Muscle layer of duodenum (tissue), 2 donors: Measurements from ENCODE around the gene FBH1.
"Not testable (repeated sequence)": the region's sequence is repeated elsewhere in the genome, so short reads cannot be mapped to it uniquely, and the experiment has no call there.

Experiments used
- H3K27ac ChIP-seq: one replicate; pipeline ENCODE4 v1.7.0; 2013; ENCODE audit warnings: mild to moderate bottlenecking, low read length
- H3K27me3 ChIP-seq: one replicate; pipeline ENCODE4 v1.7.0; 2013; ENCODE audit warnings: low read depth, mild to moderate bottlenecking, control low read depth, low read length
- H3K36me3 ChIP-seq, 2 donors: one replicate each; pipeline ENCODE4 v1.7.0; 2013; ENCODE audit warnings: low read length in 2 of 2, control low read depth in 1 of 2, mild to moderate bottlenecking in 1 of 2; ENCODE audit not compliant: insufficient read depth in 2 of 2, control insufficient read depth in 1 of 2
- H3K4me1 ChIP-seq, 2 donors: one replicate each; pipeline ENCODE4 v1.7.0; 2013; ENCODE audit warnings: low read length in 2 of 2, mild to moderate bottlenecking in 2 of 2, control low read depth in 1 of 2, moderate library complexity in 1 of 2; ENCODE audit not compliant: insufficient read depth in 2 of 2, control insufficient read depth in 1 of 2
- H3K4me3 ChIP-seq, 2 donors: one replicate each; pipeline ENCODE4 v1.7.0; 2013; ENCODE audit warnings: low read length in 2 of 2, low read depth in 1 of 2, mild to moderate bottlenecking in 1 of 2
- H3K9me3 ChIP-seq, 2 donors: one replicate each; pipeline ENCODE4 v1.7.0; 2013; ENCODE audit warnings: low read length in 2 of 2, control low read depth in 1 of 2, mild to moderate bottlenecking in 1 of 2; ENCODE audit not compliant: control insufficient read depth in 1 of 2
- donor health status: healthy.

FBH1 gene

DNA sequence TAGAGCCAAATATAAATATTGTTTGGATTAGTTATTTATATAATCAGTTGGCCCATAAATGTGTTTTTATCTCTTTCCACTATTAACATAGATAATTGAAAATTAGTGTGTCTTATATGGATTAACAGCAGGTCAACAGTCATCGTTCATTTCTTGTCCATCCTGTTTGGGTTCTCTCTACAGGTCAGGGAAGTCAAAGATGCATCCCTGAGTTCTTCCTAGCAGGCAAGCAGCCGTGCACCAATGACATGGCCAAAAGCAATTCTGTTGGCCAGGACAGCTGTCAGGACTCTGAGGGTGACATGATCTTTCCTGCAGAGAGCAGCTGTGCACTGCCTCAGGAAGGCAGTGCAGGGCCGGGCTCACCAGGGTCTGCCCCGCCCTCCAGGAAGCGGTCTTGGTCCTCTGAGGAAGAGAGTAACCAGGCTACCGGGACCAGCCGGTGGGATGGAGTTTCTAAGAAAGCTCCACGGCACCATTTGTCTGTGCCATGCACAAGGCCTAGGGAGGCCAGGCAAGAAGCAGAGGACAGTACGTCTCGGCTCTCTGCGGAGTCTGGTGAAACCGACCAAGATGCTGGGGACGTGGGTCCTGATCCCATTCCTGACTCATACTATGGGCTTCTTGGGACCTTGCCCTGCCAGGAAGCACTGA, 15.9 kb downstream of the FBH1 start:
- Histone ChIP-seq H3K36me3 (peaks cover 22 to 39% of the 10 kb centered on the region in 2 donors), H3K9me3 (no peaks in the 10 kb centered on the region), H3K4me3 (no peak overlapping the region)

DNA sequence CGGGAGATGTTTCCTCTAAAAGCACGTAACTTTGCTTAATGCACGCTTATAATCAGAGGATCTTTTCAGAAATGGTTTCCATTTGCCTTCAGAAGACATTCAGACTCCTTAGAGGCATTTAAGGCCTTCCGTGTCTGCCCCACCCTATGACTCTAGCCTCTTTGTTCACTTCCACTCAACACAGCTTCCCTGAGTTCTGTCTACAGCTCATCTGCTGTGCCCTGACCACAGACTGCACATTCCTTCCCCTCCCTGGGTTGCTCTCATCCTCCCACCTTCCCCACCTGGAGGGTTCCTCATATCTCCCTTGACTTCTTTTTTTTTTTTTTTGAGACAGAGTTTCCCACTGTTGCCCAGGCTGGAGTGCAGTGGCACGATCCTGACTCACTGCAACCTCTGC, 16.6 kb downstream of the FBH1 start:
- Histone ChIP-seq H3K27me3 (no peaks in the 10 kb centered on the region), H3K36me3 (peaks cover 28 to 46% of the 10 kb centered on the region in 2 donors), H3K4me3 (no peak overlapping the region), H3K27ac (no peak overlapping the region), H3K9me3 (no peaks in the 10 kb centered on the region), H3K4me1 (no peaks in the 10 kb centered on the region)

More for the DNA sequence above, 15.9 kb downstream of the FBH1 start:
- Histone ChIP-seq H3K4me1 (no peaks in the 10 kb centered on the region), H3K27ac (no peak overlapping the region), H3K27me3 (no peaks in the 10 kb centered on the region)

GRCh38 chr10:5908676-5909075, 18.6 kb downstream of the FBH1 start:
- H3K36me3 ChIP-seq: peaks cover 43 to 62% of the 10 kb centered on the region in 2 donors
- not testable (repeated sequence) for H3K9me3 ChIP-seq, H3K27me3 ChIP-seq, H3K27ac ChIP-seq, H3K4me1 ChIP-seq, H3K4me3 ChIP-seq

DNA sequence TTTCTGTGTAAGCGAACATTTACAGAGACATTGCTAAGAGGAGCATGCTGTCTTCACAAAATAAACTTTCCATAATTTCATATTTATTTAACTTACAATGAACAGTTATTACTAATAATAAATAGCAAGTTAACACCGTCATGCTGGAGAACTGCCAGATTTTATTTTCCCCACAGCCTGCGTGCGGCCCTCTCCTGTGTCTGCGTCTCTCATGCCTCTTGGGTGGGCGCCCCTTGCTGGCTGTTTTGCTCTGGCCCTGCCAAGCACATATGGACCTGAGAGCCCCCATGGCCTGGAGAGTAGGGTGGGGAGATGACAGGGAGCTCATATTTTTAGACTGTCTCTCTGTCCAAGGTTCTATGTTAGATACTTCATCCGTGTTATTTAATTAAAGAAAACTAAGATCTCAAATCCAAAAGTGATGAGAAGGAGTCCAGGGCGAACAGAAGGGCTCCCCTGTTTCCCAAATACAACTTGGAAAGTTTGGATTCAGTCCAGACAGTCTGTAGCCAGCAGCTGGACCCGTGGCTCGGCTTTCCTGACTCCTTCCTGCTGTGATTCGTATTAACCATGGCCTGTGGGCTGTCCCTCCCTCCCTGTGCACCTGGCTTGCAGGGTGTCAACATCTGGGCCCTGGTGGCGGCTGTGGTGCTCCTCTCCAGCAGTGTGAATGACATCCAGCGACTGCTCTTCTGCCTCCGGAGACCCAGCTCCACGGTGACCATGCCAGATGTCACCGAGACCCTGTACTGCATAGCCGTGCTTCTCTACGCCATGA, 20.5 kb downstream of the FBH1 start:
- H3K4me3 ChIP-seq: no peak overlapping the region
- no peaks in the 10 kb centered on the region for H3K9me3 ChIP-seq
- H3K27ac ChIP-seq: no peak overlapping the region
- peaks cover 62 to 80% of the 10 kb centered on the region in 2 donors for H3K36me3 ChIP-seq
- H3K4me1 ChIP-seq: no peaks in the 10 kb centered on the region
- H3K27me3 ChIP-seq: no peaks in the 10 kb centered on the region

- no peak overlapping the region for H3K27ac ChIP-seq
- H3K4me1 ChIP-seq: no peaks in the 10 kb centered on the region
- peaks cover 70 to 83% of the 10 kb centered on the region in 2 donors for H3K36me3 ChIP-seq
- no peaks in the 10 kb centered on the region for H3K27me3 ChIP-seq
- H3K4me3 ChIP-seq: no peak overlapping the region
- no peaks in the 10 kb centered on the region for H3K9me3 ChIP-seq
Observed at GRCh38 chr10:5911670-5912069, 21.6 kb downstream of the FBH1 start.

GRCh38 chr10:5913736-5914135, 23.7 kb downstream of the FBH1 start:
- Histone ChIP-seq H3K4me1 (no peaks in the 10 kb centered on the region), H3K36me3 (peaks cover 88 to 94% of the 10 kb centered on the region in 2 donors), H3K27me3 (no peaks in the 10 kb centered on the region), H3K9me3 (no peaks in the 10 kb centered on the region), H3K27ac (no peak overlapping the region), H3K4me3 (no peak overlapping the region)

GRCh38 chr10:5915451-5915850, 25.4 kb downstream of the FBH1 start:
- Histone ChIP-seq H3K9me3 (no peaks in the 10 kb centered on the region), H3K4me1 (no peaks in the 10 kb centered on the region), H3K36me3 (peaks cover 86 to 91% of the 10 kb centered on the region in 2 donors), H3K27ac (no peak overlapping the region), H3K27me3 (no peaks in the 10 kb centered on the region), H3K4me3 (no peak overlapping the region)

DNA sequence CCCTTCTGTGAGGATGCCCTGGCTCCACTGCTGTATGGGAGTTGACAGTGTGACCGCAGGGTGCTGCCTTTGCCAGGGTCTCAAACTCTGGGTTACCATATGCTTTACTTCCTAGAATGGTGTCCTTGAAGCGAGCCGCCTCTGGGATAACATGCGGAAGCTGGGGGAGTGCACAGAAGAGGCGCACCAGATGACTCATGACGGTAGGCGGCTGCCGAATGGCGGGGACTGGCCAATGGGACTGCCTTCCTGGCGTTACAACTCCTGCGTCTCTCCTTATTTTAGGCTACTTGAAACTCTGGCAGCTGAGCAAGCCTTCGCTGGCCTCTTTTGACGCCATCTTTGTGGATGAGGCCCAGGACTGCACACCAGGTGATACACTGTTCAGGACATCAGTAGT, 27.3 kb downstream of the FBH1 start:
- Histone ChIP-seq H3K4me3 (no peak overlapping the region), H3K27ac (no peak overlapping the region)

GRCh38 chr10:5918763-5919162, 28.7 kb downstream of the FBH1 start:
- H3K27me3 ChIP-seq: no peaks in the 10 kb centered on the region
- H3K9me3 ChIP-seq: no peaks in the 10 kb centered on the region
- H3K4me3 ChIP-seq: no peak overlapping the region
- no peak overlapping the region for H3K27ac ChIP-seq
- no peaks in the 10 kb centered on the region for H3K4me1 ChIP-seq
- H3K36me3 ChIP-seq: peaks cover 91 to 95% of the 10 kb centered on the region in 2 donors

More for the DNA sequence above, 27.3 kb downstream of the FBH1 start:
- H3K9me3 ChIP-seq: no peaks in the 10 kb centered on the region
- no peaks in the 10 kb centered on the region for H3K27me3 ChIP-seq
- no peaks in the 10 kb centered on the region for H3K4me1 ChIP-seq
- H3K36me3 ChIP-seq: peaks cover 91 to 95% of the 10 kb centered on the region in 2 donors

- Histone ChIP-seq H3K27me3 (no peaks in the 10 kb centered on the region), H3K36me3 (peaks cover 88 to 95% of the 10 kb centered on the region in 2 donors), H3K27ac (no peak overlapping the region), H3K4me3 (no peak overlapping the region), H3K4me1 (no peaks in the 10 kb centered on the region), H3K9me3 (no peaks in the 10 kb centered on the region)
Observed at GRCh38 chr10:5919568-5919967, 29.5 kb downstream of the FBH1 start.

- no peaks in the 10 kb centered on the region for H3K9me3 ChIP-seq
- no peaks in the 10 kb centered on the region for H3K27me3 ChIP-seq
- H3K27ac ChIP-seq: no peak overlapping the region
- peaks cover 81 to 93% of the 10 kb centered on the region in 2 donors for H3K36me3 ChIP-seq
- H3K4me1 ChIP-seq: no peaks in the 10 kb centered on the region
- H3K4me3 ChIP-seq: no peak overlapping the region
Observed at GRCh38 chr10:5921746-5922145, 31.7 kb downstream of the FBH1 start.
